Activated CD8-positive, alpha-beta T cell treated with anti-CD3 and anti-CD28 coated beads, Interleukin-2, amount 10 ng/mL, durations not matched to agents 7 days and 5 days (primary cell): ENCODE data around the gene FSIP1. TPM values are rescaled to one million over a fixed set of nuclear protein-coding genes. Genes with fewer than 3 reads are reported as not detected.

Experiments
- ATAC-seq: fragments of 150-1000 bp; cut with Tn5 transposase; one replicate; pipeline ENCODE4 v1.10.0; 2021; ENCODE audit warnings: moderate library complexity
- CTCF ChIA-PET: fragments of 350-600 bp; sonication (Branson Sonifier 250); formaldehyde crosslinking; loops from one replicate; lab custom pipeline; 2021; ENCODE audit warnings: antibody characterized with exemption; lab: Charles Lee
- POLR2A ChIA-PET: fragments of 350-600 bp; sonication (Branson Sonifier 250); formaldehyde crosslinking; loops from one replicate; lab custom pipeline; 2021; ENCODE audit warnings: antibody characterized with exemption; lab: Charles Lee
- DNase-seq: peaks from one replicate; pipeline ENCODE4 v3.0.0-alpha.2; 2020
- H3K27ac Mint-ChIP-seq: one replicate; pipeline ENCODE4 v1.8.0; 2021; ENCODE audit warnings: mild to moderate bottlenecking, mixed read lengths
- H3K27me3 Mint-ChIP-seq: one replicate; pipeline ENCODE4 v1.8.0; 2021; ENCODE audit warnings: low read depth, mixed read lengths
- H3K36me3 Mint-ChIP-seq: one replicate; pipeline ENCODE4 v1.8.0; 2021; ENCODE audit warnings: low read depth, mixed read lengths
- H3K4me1 Mint-ChIP-seq: one replicate; pipeline ENCODE4 v1.8.0; 2021; ENCODE audit warnings: low read depth, mixed read lengths
- H3K4me3 Mint-ChIP-seq: one replicate; pipeline ENCODE4 v1.8.0; 2021; ENCODE audit warnings: mild to moderate bottlenecking, mixed read lengths
- H3K9me3 Mint-ChIP-seq: one replicate; pipeline ENCODE4 v1.8.0; 2022; ENCODE audit warnings: mixed read lengths; ENCODE audit not compliant: insufficient read depth
- total RNA-seq, 2 experiments: library from RNA; stranded (reverse); gene quantifications; one replicate each; pipeline ENCODE4 v1.2.3, GENCODE V29; 2021

Gene FSIP1
- total RNA-seq, 2 experiments from 2014 or later: 0.73 to 1.0 TPM

DNA sequence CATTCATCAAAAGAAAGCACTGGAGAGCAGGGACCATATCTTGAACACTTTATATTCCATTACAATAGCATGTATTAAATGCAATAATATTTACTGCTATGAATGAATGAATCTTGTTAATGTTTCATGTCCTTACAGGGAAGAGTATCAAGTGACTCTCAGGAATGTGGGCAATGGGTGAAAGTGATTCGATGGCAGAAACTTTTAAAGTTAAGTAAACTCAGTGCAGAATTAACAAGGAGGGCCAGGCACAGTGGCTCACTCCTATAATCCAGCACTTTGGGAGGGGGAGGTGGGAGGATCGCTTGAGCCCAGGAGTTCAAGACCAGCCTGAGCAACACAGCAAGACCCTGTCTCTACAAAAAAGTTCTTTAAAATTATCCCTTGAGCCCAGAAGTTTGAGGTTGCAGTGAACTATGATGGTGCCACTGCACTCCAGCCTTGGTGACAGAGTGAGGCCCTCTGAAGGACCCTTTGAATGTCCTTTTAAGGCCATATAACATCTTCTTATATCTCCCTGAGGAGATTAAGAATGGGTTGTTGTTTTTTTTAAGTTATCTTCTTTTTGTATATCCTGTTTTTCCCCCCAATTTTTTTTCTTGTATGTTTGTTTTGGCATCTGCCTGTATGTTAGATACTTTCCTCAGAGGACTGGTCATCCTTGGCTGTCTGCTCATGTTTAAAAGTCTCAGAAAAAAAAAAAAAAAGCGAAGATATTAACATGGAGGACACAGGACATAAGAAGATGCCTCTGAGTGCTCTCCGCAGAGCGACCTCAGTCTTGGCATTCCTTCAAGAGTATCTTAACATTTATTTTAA lies 9.6 kb upstream of the FSIP1 start:
- ATAC-seq: no peak
- H3K27me3 Mint-ChIP-seq: peaks cover 22% of the 10 kb centered on the region
- no peak overlapping the region for H3K27ac Mint-ChIP-seq
- ChIA-PET POLR2A (no interaction called here), CTCF (no interaction called here)
- no peak overlapping the region for H3K4me3 Mint-ChIP-seq
- H3K4me1 Mint-ChIP-seq: peaks cover 9% of the 10 kb centered on the region
- no peaks in the 10 kb centered on the region for H3K36me3 Mint-ChIP-seq
- H3K9me3 Mint-ChIP-seq: no peaks in the 10 kb centered on the region
- no peak for DNase-seq

DNA sequence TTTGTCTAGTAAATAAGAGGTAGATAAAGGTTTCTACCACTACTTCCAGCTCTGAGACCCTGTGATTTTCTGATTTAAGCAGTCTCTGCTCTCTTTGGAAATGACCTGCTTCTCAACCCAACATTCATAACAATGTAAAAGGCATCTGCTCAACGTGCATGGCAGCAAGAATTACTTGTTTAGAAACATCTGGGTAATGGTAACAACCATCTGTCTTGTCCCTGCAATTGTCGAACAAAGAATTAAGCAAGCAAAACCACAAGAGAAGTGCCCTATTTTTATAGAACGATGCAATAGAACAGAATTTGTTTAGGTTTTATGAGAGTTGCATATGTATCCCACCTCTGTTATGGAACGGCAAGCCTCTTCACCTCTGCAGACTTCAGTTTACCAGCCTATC lies 7.1 kb upstream of the FSIP1 start:
- H3K27me3 Mint-ChIP-seq: peaks cover 12% of the 10 kb centered on the region
- POLR2A ChIA-PET: no interaction called here
- H3K27ac Mint-ChIP-seq: no peak overlapping the region

DNA sequence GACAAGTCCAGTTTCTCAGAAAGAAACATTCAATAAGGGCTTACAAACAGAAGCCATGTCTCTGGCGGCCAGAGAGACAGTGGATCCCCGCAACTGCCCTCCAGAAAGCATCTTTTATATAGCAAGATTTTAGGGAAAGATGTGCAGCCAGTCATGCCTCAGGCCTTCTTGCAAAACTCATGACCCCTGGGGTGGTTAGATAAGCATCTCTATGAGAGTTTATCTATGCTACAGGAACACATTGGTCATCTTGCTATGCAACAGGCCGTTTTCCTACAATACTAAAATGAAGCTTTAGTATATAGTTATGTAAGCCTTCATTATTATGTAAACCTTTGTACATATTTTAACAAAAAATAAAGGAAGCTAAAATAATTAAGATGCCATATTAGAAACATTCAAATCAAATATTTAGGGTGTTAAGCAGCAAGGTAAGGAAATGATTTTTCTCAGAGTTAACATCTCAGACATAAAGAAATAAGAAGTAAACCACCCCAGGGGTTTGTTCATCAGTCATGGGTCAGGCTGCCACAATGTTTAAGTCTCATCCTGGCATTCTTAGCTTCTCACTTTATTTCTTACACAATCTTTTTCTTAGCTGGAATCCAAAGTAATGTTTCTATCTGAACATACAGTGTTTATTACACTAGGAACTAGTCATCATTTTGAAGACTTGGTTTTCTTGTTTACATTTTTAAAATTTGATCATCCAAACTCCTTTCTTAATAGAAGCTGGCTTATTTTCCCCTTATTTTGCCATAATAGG lies 6.3 kb upstream of the FSIP1 start:
- ChIA-PET POLR2A (no interaction called here), CTCF (interaction anchor here (0.8 to 2.9 kb wide), 7 partner anchors 9 to 490 kb away, joined by 3 to 18 read pairs (median 4); no protein-coding TSS in a partner anchor)
- no peak overlapping the region for H3K27ac Mint-ChIP-seq
- no peak overlapping the region for H3K4me3 Mint-ChIP-seq
- peaks cover 11% of the 10 kb centered on the region for H3K36me3 Mint-ChIP-seq
- peaks cover 35% of the 10 kb centered on the region for H3K4me1 Mint-ChIP-seq
- no peak for ATAC-seq
- DNase-seq: no peak
- peaks cover 5% of the 10 kb centered on the region for H3K27me3 Mint-ChIP-seq
- no peaks in the 10 kb centered on the region for H3K9me3 Mint-ChIP-seq

More for the DNA sequence above, 7.1 kb upstream of the FSIP1 start:
- no peak for ATAC-seq
- no peak overlapping the region for H3K4me3 Mint-ChIP-seq
- CTCF ChIA-PET: interaction anchor here (0.8 to 2.9 kb wide), 7 partner anchors 13 to 489 kb away, joined by 3 to 18 read pairs (median 4); no protein-coding TSS in a partner anchor
- peaks cover 27% of the 10 kb centered on the region for H3K4me1 Mint-ChIP-seq
- peaks cover 10% of the 10 kb centered on the region for H3K36me3 Mint-ChIP-seq
- no peaks in the 10 kb centered on the region for H3K9me3 Mint-ChIP-seq
- no peak for DNase-seq

DNA sequence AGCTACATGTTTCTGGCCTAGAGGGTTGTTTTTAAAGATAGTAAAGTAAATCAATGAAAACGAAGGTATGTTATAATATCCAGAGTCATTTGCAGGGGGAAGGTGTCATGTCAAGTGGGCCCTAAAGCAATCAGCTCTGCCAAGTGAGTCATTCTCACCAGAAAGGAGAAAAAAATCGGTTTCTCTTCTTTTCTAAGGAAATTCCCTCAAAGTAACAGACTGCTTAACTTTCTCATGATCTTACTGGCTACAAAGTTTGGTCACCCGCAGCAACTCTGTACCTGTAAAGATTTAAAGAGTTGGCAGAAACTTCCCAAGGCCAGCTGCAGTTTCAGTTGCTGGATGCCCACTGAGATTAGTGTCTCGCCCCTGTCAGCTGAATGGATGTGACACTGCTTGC lies 5.5 kb upstream of the FSIP1 start:
- Mint-ChIP-seq H3K9me3 (no peaks in the 10 kb centered on the region), H3K27me3 (peaks cover 3% of the 10 kb centered on the region), H3K27ac (no peak overlapping the region), H3K4me3 (no peak overlapping the region), H3K36me3 (peaks cover 11% of the 10 kb centered on the region), H3K4me1 (peaks cover 41% of the 10 kb centered on the region)
- CTCF ChIA-PET: interaction anchor here (0.6 to 2.9 kb wide), 11 partner anchors 9 to 491 kb away, joined by 3 to 18 read pairs (median 4); no protein-coding TSS in a partner anchor
- ATAC-seq (no peak), DNase-seq (no peak)
- POLR2A ChIA-PET: no interaction called here

DNA sequence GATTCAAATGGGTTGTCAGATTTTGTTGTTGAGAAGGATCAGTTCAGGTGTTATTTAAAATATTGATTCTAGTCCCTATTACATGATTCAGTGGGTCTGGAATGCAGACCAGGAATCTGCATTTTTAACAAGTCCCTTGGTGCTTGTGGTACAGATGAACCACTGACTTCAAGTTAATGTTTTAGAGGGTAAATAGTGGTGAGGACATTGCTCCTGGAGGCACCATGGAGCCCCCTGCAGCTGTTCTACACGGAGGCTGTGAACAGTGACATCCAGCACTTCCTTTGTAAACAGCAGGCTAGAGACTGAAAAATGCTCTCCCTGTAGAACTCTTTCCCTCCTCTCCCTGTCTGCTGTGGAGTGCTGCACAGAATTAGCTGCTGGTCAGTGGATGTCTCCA lies 4.8 kb upstream of the FSIP1 start:
- no peak overlapping the region for H3K4me3 Mint-ChIP-seq
- no peak overlapping the region for H3K27ac Mint-ChIP-seq
- ATAC-seq (no peak), DNase-seq (no peak)
- no peaks in the 10 kb centered on the region for H3K27me3 Mint-ChIP-seq
- ChIA-PET POLR2A (no interaction called here), CTCF (interaction anchor here (0.6 to 2.9 kb wide), 12 partner anchors 10 to 492 kb away, joined by 3 to 18 read pairs (median 4); no protein-coding TSS in a partner anchor)
- H3K4me1 Mint-ChIP-seq: peaks cover 41% of the 10 kb centered on the region
- no peaks in the 10 kb centered on the region for H3K9me3 Mint-ChIP-seq
- peaks cover 11% of the 10 kb centered on the region for H3K36me3 Mint-ChIP-seq

DNA sequence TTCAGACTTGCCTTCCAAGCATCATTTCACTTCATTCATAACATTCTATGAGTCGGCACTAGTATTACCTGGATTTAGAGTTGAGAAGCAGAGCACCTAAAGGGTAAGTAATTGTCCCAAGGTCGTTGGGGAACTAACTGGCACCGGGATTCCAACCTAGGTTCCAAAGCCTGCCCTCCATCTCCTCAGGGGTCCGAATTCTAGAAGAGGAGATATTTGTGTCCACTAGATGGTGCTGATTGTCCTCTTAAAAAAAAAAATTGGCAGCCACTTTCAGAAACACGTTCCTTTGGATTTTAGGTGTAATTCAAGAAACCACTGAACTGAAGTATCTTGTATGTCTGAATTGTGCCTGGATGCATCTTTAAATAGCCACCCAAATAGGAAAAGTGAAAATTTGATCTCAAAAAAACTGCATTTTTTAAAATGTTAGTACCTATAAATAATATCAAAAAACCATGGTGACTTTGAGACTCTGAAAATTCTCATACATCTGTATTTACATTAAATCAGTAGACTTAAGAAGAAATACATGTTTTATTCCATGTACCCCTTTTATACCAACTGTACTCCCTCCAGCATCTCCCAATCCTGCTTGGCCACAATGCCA lies 3.9 kb upstream of the FSIP1 start:
- H3K27ac Mint-ChIP-seq: no peak overlapping the region
- no peaks in the 10 kb centered on the region for H3K27me3 Mint-ChIP-seq
- ATAC-seq (no peak), DNase-seq (no peak)
- H3K4me3 Mint-ChIP-seq: no peak overlapping the region
- peaks cover 11% of the 10 kb centered on the region for H3K36me3 Mint-ChIP-seq
- ChIA-PET CTCF (interaction anchor here (0.9 to 2.9 kb wide), 4 partner anchors 88 to 254 kb away, joined by 3 to 18 read pairs (median 5); no protein-coding TSS in a partner anchor), POLR2A (no interaction called here)
- peaks cover 49% of the 10 kb centered on the region for H3K4me1 Mint-ChIP-seq
- H3K9me3 Mint-ChIP-seq: no peaks in the 10 kb centered on the region

DNA sequence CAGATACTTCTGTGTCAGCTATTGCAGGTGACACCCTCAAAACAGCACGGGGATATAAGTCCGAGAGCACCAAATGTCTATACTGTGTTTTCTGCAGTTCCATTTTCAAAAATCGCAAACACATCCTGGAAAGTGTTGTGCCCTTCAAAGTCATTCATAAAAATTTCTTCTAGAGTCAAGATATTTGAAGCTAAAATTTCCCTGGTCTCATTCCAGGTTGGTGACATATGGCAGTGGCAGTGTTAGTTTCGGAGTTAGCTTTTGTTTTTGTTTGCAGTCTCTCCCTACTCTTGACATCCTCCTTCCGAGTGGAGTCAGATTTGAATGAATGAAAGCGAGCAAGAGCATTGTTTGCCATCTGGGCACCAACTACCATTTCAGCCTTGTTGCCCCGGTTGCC lies 3.2 kb upstream of the FSIP1 start:
- Mint-ChIP-seq H3K4me3 (no peak overlapping the region), H3K4me1 (peaks cover 56% of the 10 kb centered on the region), H3K9me3 (no peaks in the 10 kb centered on the region), H3K27ac (no peak overlapping the region), H3K36me3 (peaks cover 11% of the 10 kb centered on the region), H3K27me3 (no peaks in the 10 kb centered on the region)
- ChIA-PET CTCF (interaction anchor here (0.8 to 1.7 kb wide), 5 partner anchors 9 to 489 kb away, joined by 3 to 4 read pairs (median 4); no protein-coding TSS in a partner anchor), POLR2A (no interaction called here)
- ATAC-seq (no peak), DNase-seq (no peak)

DNA sequence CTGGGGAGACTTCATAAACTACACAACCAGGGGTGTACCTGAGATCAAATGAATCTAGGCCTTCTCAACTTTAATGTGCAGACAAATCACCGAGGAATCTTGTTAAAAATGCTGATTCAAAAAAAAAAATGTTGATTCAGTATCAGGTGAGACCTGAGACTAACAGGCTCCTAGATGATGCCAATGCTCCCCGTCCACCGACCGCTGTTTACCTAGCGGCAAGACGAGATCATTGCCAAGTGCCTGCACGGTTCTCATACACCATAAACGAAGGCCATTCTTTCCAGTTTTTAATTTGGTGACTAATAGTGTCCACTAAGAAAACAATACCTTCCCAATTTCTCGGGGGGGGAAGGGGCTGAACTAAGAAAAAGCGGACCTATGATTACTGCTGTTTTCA lies 2.5 kb upstream of the FSIP1 start:
- ChIA-PET POLR2A (no interaction called here), CTCF (interaction anchor here (0.6 to 1.7 kb wide), 7 partner anchors 11 to 490 kb away, joined by 3 to 4 read pairs (median 3); no protein-coding TSS in a partner anchor)
- H3K27me3 Mint-ChIP-seq: no peaks in the 10 kb centered on the region
- H3K4me3 Mint-ChIP-seq: no peak overlapping the region
- no peak for ATAC-seq
- DNase-seq: no peak
- H3K9me3 Mint-ChIP-seq: no peaks in the 10 kb centered on the region
- H3K4me1 Mint-ChIP-seq: peaks cover 57% of the 10 kb centered on the region
- no peak overlapping the region for H3K27ac Mint-ChIP-seq
- peaks cover 11% of the 10 kb centered on the region for H3K36me3 Mint-ChIP-seq

DNA sequence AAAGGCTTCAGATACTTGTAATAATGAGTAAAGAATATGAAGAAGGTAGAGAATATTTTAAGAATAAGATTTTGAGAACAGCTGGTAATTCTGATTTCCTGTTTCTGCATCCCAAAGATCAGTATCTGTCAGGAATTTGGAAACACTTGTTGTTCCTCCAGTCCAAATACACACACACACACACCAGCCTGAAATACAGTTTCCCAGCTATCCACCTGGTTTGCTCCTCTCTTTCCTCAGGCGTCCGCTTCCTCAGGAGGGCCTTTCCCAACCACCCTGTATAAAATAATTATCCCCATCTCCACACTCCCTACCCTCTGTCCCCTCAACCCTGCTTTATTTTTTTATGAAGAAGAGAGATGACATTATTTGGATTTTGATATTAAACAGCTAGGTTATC lies 2.0 kb upstream of the FSIP1 start:
- POLR2A ChIA-PET: no interaction called here
- H3K4me3 Mint-ChIP-seq: no peak overlapping the region
- CTCF ChIA-PET: interaction anchor here (0.6 to 1.7 kb wide), 6 partner anchors 10 to 490 kb away, joined by 3 to 4 read pairs (median 4); no protein-coding TSS in a partner anchor
- ATAC-seq (no peak), DNase-seq (no peak)
- H3K27me3 Mint-ChIP-seq: no peaks in the 10 kb centered on the region
- no peak overlapping the region for H3K27ac Mint-ChIP-seq
- H3K9me3 Mint-ChIP-seq: no peaks in the 10 kb centered on the region
- peaks cover 11% of the 10 kb centered on the region for H3K36me3 Mint-ChIP-seq
- peaks cover 57% of the 10 kb centered on the region for H3K4me1 Mint-ChIP-seq

DNA sequence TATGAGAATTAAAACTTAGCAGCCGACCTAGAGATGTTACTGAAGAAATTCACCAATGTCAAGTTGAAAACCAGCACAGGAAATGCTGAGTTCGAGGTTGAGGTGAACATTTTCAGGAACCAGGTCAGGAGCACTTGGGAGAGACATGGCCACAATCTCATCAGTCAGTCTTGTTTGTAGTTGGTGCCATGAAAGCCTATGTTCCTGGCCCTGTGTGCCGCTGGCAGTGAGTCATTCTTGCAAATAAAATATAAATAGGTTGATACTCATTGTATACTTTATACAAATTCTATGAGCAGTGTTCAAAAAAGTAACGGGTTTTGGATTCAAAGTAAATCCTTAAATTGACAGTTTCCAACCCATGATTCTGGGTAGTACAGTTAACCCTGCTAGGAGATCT lies 1.5 kb upstream of the FSIP1 start:
- CTCF ChIA-PET: interaction anchor here (1.0 kb wide), 1 partner anchor 489 kb away, joined by 3 read pairs; no protein-coding TSS in a partner anchor

DNA sequence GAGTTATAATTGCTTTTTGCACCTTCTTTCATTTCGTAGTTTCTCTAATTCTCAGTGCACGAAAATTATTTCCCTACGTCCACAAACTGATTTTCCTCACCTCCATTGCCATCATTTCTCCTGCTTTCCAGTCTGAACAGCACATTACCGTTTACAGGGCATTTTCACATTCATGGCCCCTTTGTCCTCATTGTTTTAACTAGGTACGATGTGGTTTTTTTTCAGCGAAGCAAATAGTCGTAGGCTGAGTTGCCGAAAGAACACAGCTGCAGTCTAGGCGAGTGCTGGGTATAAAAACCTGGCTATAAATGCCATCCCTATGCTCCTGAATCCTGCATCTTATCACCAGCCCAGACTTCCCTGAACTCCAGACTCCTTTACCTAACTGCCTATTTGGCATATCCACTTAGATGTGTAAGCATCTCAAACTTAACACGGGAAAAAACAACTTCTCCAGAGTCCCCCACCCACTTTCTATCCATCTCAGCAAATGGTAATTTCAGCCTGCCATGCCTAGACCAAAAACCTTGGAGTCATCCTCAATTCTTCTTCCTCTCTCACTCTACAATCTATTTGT lies 691 bp upstream of the FSIP1 start:
- H3K4me3 Mint-ChIP-seq: peak overlapping the region; percentile 85
- no peaks in the 10 kb centered on the region for H3K27me3 Mint-ChIP-seq
- H3K9me3 Mint-ChIP-seq: no peaks in the 10 kb centered on the region
- peak overlapping the region; percentile 73 for H3K27ac Mint-ChIP-seq
- ATAC-seq (no peak), DNase-seq (no peak)
- H3K4me1 Mint-ChIP-seq: peaks cover 57% of the 10 kb centered on the region
- ChIA-PET POLR2A (interaction anchor here (0.6 kb wide), 1 partner anchor 180 kb away, joined by 3 read pairs; no protein-coding TSS in a partner anchor), CTCF (interaction anchor here (0.9 to 2.0 kb wide), 11 partner anchors 10 to 491 kb away, joined by 3 to 9 read pairs (median 4); partner anchors contain the start of gene SRP14)
- peaks cover 11% of the 10 kb centered on the region for H3K36me3 Mint-ChIP-seq

More for the DNA sequence above, 1.5 kb upstream of the FSIP1 start:
- Mint-ChIP-seq H3K27ac (no peak overlapping the region), H3K36me3 (peaks cover 11% of the 10 kb centered on the region), H3K9me3 (no peaks in the 10 kb centered on the region), H3K27me3 (no peaks in the 10 kb centered on the region), H3K4me1 (peaks cover 57% of the 10 kb centered on the region), H3K4me3 (peak overlapping the region; percentile 85)
- DNase-seq: no peak
- POLR2A ChIA-PET: no interaction called here
- no peak for ATAC-seq
